Gastroesophageal sphincter (tissue), 4 donors: ENCODE data around the gene DBH. TPM values are rescaled to one million over a fixed set of nuclear protein-coding genes. Genes with fewer than 3 reads are reported as not detected.

Experiments
- ATAC-seq: fragments of 150-250 bp; one replicate; pipeline ENCODE4 v1.9.1; 2016; ENCODE audit warnings: mild to moderate bottlenecking, moderate library complexity
- H3K27ac ChIP-seq, 4 donors: fragments of 200-600 bp; sonication (generic) in 3 of 4; 1 replicate in 3 of 4; 2 replicates in 1 of 4; pipeline ENCODE4 v1.5.1; 2016 to 2019
- H3K27me3 ChIP-seq: fragments of 200-600 bp; sonication (generic); one replicate; pipeline ENCODE4 v1.5.1; 2019
- H3K36me3 ChIP-seq, 2 donors: fragments of 200-600 bp; sonication (generic); one replicate each; pipeline ENCODE4 v1.5.1; 2019; ENCODE audit warnings: control low read depth in 1 of 2
- H3K4me1 ChIP-seq, 3 donors: fragments of 200-600 bp; sonication (generic); 1 replicate in 2 of 3; 2 replicates in 1 of 3; pipeline ENCODE4 v1.5.1; 2016 to 2019; ENCODE audit warnings: control low read depth in 2 of 3
- H3K4me3 ChIP-seq, 2 donors: fragments of 200-600 bp; sonication (generic); one replicate each; pipeline ENCODE4 v1.5.1; 2019; ENCODE audit warnings: mild to moderate bottlenecking in 1 of 2, moderate library complexity in 1 of 2
- H3K9me3 ChIP-seq, 3 donors: fragments of 200-600 bp; sonication (generic); one replicate each; pipeline ENCODE4 v1.5.1; 2017 to 2019; ENCODE audit warnings: control low read depth in 2 of 3
- CTCF ChIP-seq, 4 experiments: fragments of 200-600 bp in 2 of 4; fragments of 450-650 bp in 2 of 4; sonication (generic) in 1 of 4; IDR thresholded peaks; one replicate each; pipeline ENCODE4 v1.5.1; 2017 to 2019; ENCODE audit warnings: antibody characterized with exemption in 4 of 4, mild to moderate bottlenecking in 2 of 4, moderate library complexity in 2 of 4
- EP300 ChIP-seq: sonication (generic); formaldehyde crosslinking; IDR thresholded peaks from one replicate; pipeline ENCODE4 v1.6.1; 2017; ENCODE audit warnings: antibody characterized with exemption, mild to moderate bottlenecking
- POLR2A ChIP-seq, 2 donors: fragments of 450-650 bp; IDR thresholded peaks; one replicate each; pipeline ENCODE4 v1.6.1; 2017; ENCODE audit warnings: antibody characterized with exemption in 2 of 2, mild to moderate bottlenecking in 2 of 2, moderate library complexity in 1 of 2
- POLR2AphosphoS5 ChIP-seq: sonication (generic); formaldehyde crosslinking; IDR thresholded peaks from one replicate; pipeline ENCODE4 v1.6.1; 2017; ENCODE audit warnings: antibody characterized with exemption
- whole genome bisulfite sequencing, 2 donors: methylation state at CpG; one replicate each; pipeline ENCODE4 v1.1.5; 2018; ENCODE audit warnings: low coverage in 1 of 2; 5-methylcytosine and 5-hydroxymethylcytosine counted together
- total RNA-seq, 4 donors: library from RNA; depleted of rRNA; stranded (reverse); fragments of >200 nt; gene quantifications; one replicate each; pipeline ENCODE4 v1.1.0, GENCODE V29; 2016

The DBH gene
- total RNA-seq, 4 donors from 2014 or later, result not detected

GRCh38 chr9:133667759-133668450 is 31.7 kb downstream of the DBH start:
- no peak for ATAC-seq

GRCh38 chr9:133669182-133669801 is 33.1 kb downstream of the DBH start:
- H3K36me3 ChIP-seq, result no peaks in the 10 kb centered on the region
- H3K9me3 ChIP-seq, result no peaks in the 10 kb centered on the region
- no peaks in the 10 kb centered on the region for H3K4me1 ChIP-seq
- no peak for ATAC-seq
- no peak overlapping the region for H3K27ac ChIP-seq
- H3K4me3 ChIP-seq, result no peak overlapping the region
- WGBS, 2 donors, result no CpG with 5 or more reads among the region's 16 CpGs
- TF ChIP-seq EP300, result no peak
- no peak for TF ChIP-seq POLR2A (IDR thresholded peaks at IDR 0.05)
- no peak for TF ChIP-seq CTCF (IDR thresholded peaks at IDR 0.05)
- TF ChIP-seq POLR2AphosphoS5, result no peak
- peaks cover 19% of the 10 kb centered on the region for H3K27me3 ChIP-seq

More at GRCh38 chr9:133667759-133668450, 31.7 kb downstream of the DBH start:
- TF ChIP-seq CTCF (IDR thresholded peaks at IDR 0.05), result no peak
- TF ChIP-seq POLR2A (IDR thresholded peaks at IDR 0.05), result no peak
- TF ChIP-seq POLR2AphosphoS5, result no peak
- TF ChIP-seq EP300, result no peak
- Histone ChIP-seq H3K27me3 (peaks cover 23% of the 10 kb centered on the region), H3K9me3 (no peaks in the 10 kb centered on the region), H3K4me1 (no peaks in the 10 kb centered on the region), H3K27ac (no peak overlapping the region), H3K36me3 (no peaks in the 10 kb centered on the region), H3K4me3 (no peak overlapping the region)
- WGBS, 2 donors, result 47% methylated on average over 6 of the region's 17 CpGs; no CpG with 5 or more reads in 1 of the 2 donors

GRCh38 chr9:133670466-133670865 is 34.3 kb downstream of the DBH start:
- TF ChIP-seq CTCF (IDR thresholded peaks at IDR 0.05) (no peak), EP300 (no peak), POLR2AphosphoS5 (no peak), POLR2A (IDR thresholded peaks at IDR 0.05) (no peak)
- no peak overlapping the region for H3K27ac ChIP-seq

GRCh38 chr9:133671371-133671770 is 35.2 kb downstream of the DBH start:
- Histone ChIP-seq H3K36me3 (no peaks in the 10 kb centered on the region), H3K4me1 (no peaks in the 10 kb centered on the region), H3K9me3 (no peaks in the 10 kb centered on the region), H3K27me3 (peaks cover 6% of the 10 kb centered on the region), H3K4me3 (no peak overlapping the region), H3K27ac (no peak overlapping the region)
- WGBS, 2 donors, result 84 to 88% methylated on average over 5 to 10 of the region's 21 CpGs
- TF ChIP-seq POLR2A (IDR thresholded peaks at IDR 0.05) (no peak), POLR2AphosphoS5 (no peak), EP300 (no peak), CTCF (IDR thresholded peaks at IDR 0.05) (no peak)
- ATAC-seq, result no peak

More at GRCh38 chr9:133670466-133670865, 34.3 kb downstream of the DBH start:
- 100% methylated on average over 1 of the region's 17 CpGs; no CpG with 5 or more reads in 1 of the 2 donors for whole genome bisulfite sequencing, 2 donors
- no peak overlapping the region for H3K4me3 ChIP-seq
- H3K36me3 ChIP-seq, result no peaks in the 10 kb centered on the region
- no peaks in the 10 kb centered on the region for H3K4me1 ChIP-seq
- peaks cover 15% of the 10 kb centered on the region for H3K27me3 ChIP-seq
- no peaks in the 10 kb centered on the region for H3K9me3 ChIP-seq
- ATAC-seq, result no peak
